HepG2 (cell line): Measurements from ENCODE around the gene CCL8. TPM values are rescaled to one million over a fixed set of nuclear protein-coding genes. Genes with fewer than 3 reads are reported as not detected.

Experiments used
- ATAC-seq: fragments of 200-7000 bp; cut with Tn5 transposase; 3 replicates; pipeline ENCODE4 v1.9.1; 2020; ENCODE audit warnings: mild to moderate bottlenecking, moderate library complexity
- BruUV-seq: library from RNA; stranded (reverse); fragments of 400-500 nt; replicated peaks from 2 replicates; lab custom pipeline; 2021; lab: Mats Ljungman, UMichigan
- CTCF ChIA-PET: fragments of 300-600 bp; formaldehyde crosslinking; extraction: SDS; loops from one replicate; lab custom pipeline; 2021; ENCODE audit warnings: low total read pairs, inconsistent platforms, low intra/inter-chr PET ratio; lab: Yijun Ruan, JAX
- POLR2A ChIA-PET: fragments of 350-600 bp; sonication (Branson Sonifier 250); formaldehyde crosslinking; loops from one replicate; lab custom pipeline; 2020; ENCODE audit warnings: antibody characterized with exemption, inconsistent platforms; lab: Yijun Ruan, JAX
- DNase-seq: peaks from one replicate; pipeline ENCODE4 v3.0.0-alpha.2; 2015; ENCODE audit warnings: low spot score
- FAIRE-seq: peaks from 3 replicates; lab custom pipeline; 2011; peaks lifted over from hg19 to GRCh38; lab: Jason Lieb, UNC
- H2AFZ ChIP-seq: one replicate; pipeline ENCODE4 v1.6.1; 2011; ENCODE audit warnings: low read length, inconsistent platforms
- H3K27ac ChIP-seq: fragments of 300-600 bp; 3 replicates; pipeline ENCODE4 v1.8.0; 2011; ENCODE audit warnings: mixed run types, mild to moderate bottlenecking, mixed read lengths, low read length, inconsistent platforms; ENCODE audit not compliant: insufficient read depth; ENCODE audit errors: extremely low read length
- H3K27me3 ChIP-seq, 2 experiments: fragments of 200-600 bp in 1 of 2; 2 replicates in 1 of 2; 3 replicates in 1 of 2; pipeline versions ENCODE4 v1.6.0 to v1.8.0; 2011; ENCODE audit warnings: low read length in 2 of 2, mild to moderate bottlenecking in 2 of 2, moderate library complexity in 2 of 2, inconsistent platforms in 1 of 2; ENCODE audit not compliant: insufficient read depth in 2 of 2, control insufficient read depth in 1 of 2
- H3K36me3 ChIP-seq, 2 experiments: fragments of 200-600 bp in 1 of 2; replicated peaks in 1 of 2; 2 replicates in 1 of 2; 3 replicates in 1 of 2; pipeline versions ENCODE4 v1.5.1 to v1.8.0; 2011; ENCODE audit warnings: low read length in 2 of 2, inconsistent platforms in 1 of 2; ENCODE audit not compliant: insufficient read depth in 2 of 2, control insufficient read depth in 1 of 2
- H3K4me1 ChIP-seq: 2 replicates; pipeline ENCODE4 v1.5.1; 2012; ENCODE audit warnings: low read length, inconsistent platforms; ENCODE audit not compliant: insufficient read depth
- H3K4me2 ChIP-seq: 2 replicates; pipeline ENCODE4 v1.6.0; 2011; ENCODE audit warnings: low read depth, low read length, inconsistent platforms
- H3K4me3 ChIP-seq, 3 experiments: fragments of 200-600 bp in 1 of 3; sonication (generic), shearing (Covaris generic) in 1 of 3; replicated peaks in 1 of 3; 2 replicates each; pipeline ENCODE4 v1.5.1; 2011 to 2016; ENCODE audit warnings: low read length in 3 of 3, inconsistent platforms in 2 of 3, low read depth in 2 of 3, mild to moderate bottlenecking in 2 of 3, control low read depth in 1 of 3, mixed read lengths in 1 of 3; ENCODE audit not compliant: insufficient read depth in 1 of 3
- H3K79me2 ChIP-seq: one replicate; pipeline ENCODE4 v1.6.1; 2011; ENCODE audit warnings: low read length, inconsistent platforms; ENCODE audit not compliant: insufficient read depth
- H3K9ac ChIP-seq: 2 replicates; pipeline ENCODE4 v1.6.0; 2011; ENCODE audit warnings: mild to moderate bottlenecking, low read depth, low read length, inconsistent platforms; ENCODE audit not compliant: insufficient read depth
- H3K9me3 ChIP-seq: 2 replicates; pipeline ENCODE4 v1.5.1; 2012; ENCODE audit warnings: mild to moderate bottlenecking, low read length
- H4K20me1 ChIP-seq: 2 replicates; pipeline ENCODE4 v1.6.0; 2011; ENCODE audit warnings: inconsistent platforms, mild to moderate bottlenecking, low read length, moderate library complexity; ENCODE audit not compliant: insufficient read depth
- FLYWCH1 ChIP-seq: sonication (generic); formaldehyde crosslinking; IDR thresholded peaks from 2 replicates; pipeline ENCODE4 v1.8.1; 2023; ENCODE audit warnings: mild to moderate bottlenecking, missing genetic modification reagents
- GATA4 ChIP-seq: sonication (generic); IDR thresholded peaks from 2 replicates; pipeline ENCODE4 v1.6.1; 2016; ENCODE audit warnings: antibody characterized with exemption, low read depth, borderline replicate concordance
- GZF1 ChIP-seq: sonication (generic); formaldehyde crosslinking; IDR thresholded peaks from 2 replicates; pipeline ENCODE4 v1.5.1; 2020; ENCODE audit warnings: mild to moderate bottlenecking, missing genetic modification reagents
- JUN ChIP-seq: sonication (generic); formaldehyde crosslinking; IDR thresholded peaks from 2 replicates; pipeline ENCODE4 v1.4.0; 2020; ENCODE audit warnings: mild to moderate bottlenecking, missing genetic modification reagents
- RNF2 ChIP-seq: fragments of 450-650 bp; conservative IDR thresholded peaks from 2 replicates; pipeline ENCODE4 v1.6.1; 2016; ENCODE audit warnings: low read depth
- RXRA ChIP-seq: sonication (generic); formaldehyde crosslinking; IDR thresholded peaks from 2 replicates; pipeline ENCODE4 v1.5.1; 2020; ENCODE audit warnings: missing genetic modification reagents
- YEATS4 ChIP-seq: sonication (generic); formaldehyde crosslinking; IDR thresholded peaks from 2 replicates; pipeline ENCODE4 v1.4.0; 2020; ENCODE audit warnings: missing genetic modification reagents, borderline replicate concordance
- ZBTB46 ChIP-seq: sonication (generic); formaldehyde crosslinking; IDR thresholded peaks from 2 replicates; pipeline ENCODE4 v1.4.0; 2020; ENCODE audit warnings: mild to moderate bottlenecking, missing genetic modification reagents, borderline replicate concordance
- ZFP82 ChIP-seq: sonication (generic); formaldehyde crosslinking; IDR thresholded peaks from 2 replicates; pipeline ENCODE4 v1.5.1; 2020; ENCODE audit warnings: mild to moderate bottlenecking, missing genetic modification reagents, borderline replicate concordance
- ZNF143 ChIP-seq: sonication (generic); formaldehyde crosslinking; IDR thresholded peaks from 2 replicates; pipeline ENCODE4 v1.4.0; 2020; ENCODE audit warnings: missing genetic modification reagents
- ZNF619 ChIP-seq: sonication (generic); formaldehyde crosslinking; IDR thresholded peaks from 2 replicates; pipeline ENCODE4 v1.4.0; 2020; ENCODE audit warnings: mild to moderate bottlenecking, missing genetic modification reagents
- ZNF674 ChIP-seq: sonication (generic); formaldehyde crosslinking; IDR thresholded peaks from 2 replicates; pipeline ENCODE4 v1.5.0; 2020; ENCODE audit warnings: low read depth, mild to moderate bottlenecking, missing genetic modification reagents
- ZNF83 ChIP-seq: sonication (generic); formaldehyde crosslinking; IDR thresholded peaks from 2 replicates; pipeline ENCODE4 v1.4.0; 2020; ENCODE audit warnings: missing genetic modification reagents, mild to moderate bottlenecking, borderline replicate concordance
- WGBS: methylation state at CpG from one replicate; pipeline ENCODE4 v1.1.6; 2017; ENCODE audit warnings: low lambda C conversion rate; 5-methylcytosine and 5-hydroxymethylcytosine counted together
- in situ Hi-C: cut with HindIII; loops from 2 replicates; pipeline ENCODE4 v1.10.0; 2017; ENCODE audit warnings: low pct_unique_long_range_greater_than_20kb; ENCODE audit not compliant: extremely low pct_ligation_motif_present
- intact Hi-C: fragments of 100-400 bp; cut with micrococcal nuclease; formaldehyde crosslinking; loops from one replicate; pipeline ENCODE4 v1.10.0; 2022; ENCODE audit not compliant: unreplicated experiment
- polyA plus RNA-seq, 8 experiments: library from polyadenylated mRNA; depleted of rRNA in 3 of 8; stranded (reverse) in 7 of 8; unstranded in 1 of 8; fragments of >200 nt; fragmentation: Illumina TruSeq in 4 of 8; extraction: Trizol in 4 of 8; gene quantifications; 2 replicates each; pipeline versions ENCODE4 v1.2.1 to v1.2.3, GENCODE V29; 2011 to 2016; ENCODE audit warnings: low read depth in 4 of 8, missing spikeins in 1 of 8, mixed read lengths in 1 of 8; ENCODE audit not compliant: insufficient read depth in 1 of 8
- total RNA-seq, 5 experiments: library from RNA; depleted of rRNA; stranded (reverse); fragments of >200 nt; fragmentation: Illumina TruSeq; extraction: Trizol; gene quantifications; 2 replicates each; pipeline ENCODE4 v1.2.3, GENCODE V29; 2016; ENCODE audit warnings: low read depth in 1 of 5
- TF ChIP-seq, protein P1 (sequence below): sonication (generic); formaldehyde crosslinking; conservative IDR thresholded peaks from 2 replicates; pipeline ENCODE4 v1.4.0; 2020; ENCODE audit warnings: missing genetic modification reagents

Gene CCL8
- total and polyA plus RNA-seq, 2 of the 13 experiments (the other 11 are each of a cell fraction or from before 2014, with no cell fraction given), result not detected

DNA sequence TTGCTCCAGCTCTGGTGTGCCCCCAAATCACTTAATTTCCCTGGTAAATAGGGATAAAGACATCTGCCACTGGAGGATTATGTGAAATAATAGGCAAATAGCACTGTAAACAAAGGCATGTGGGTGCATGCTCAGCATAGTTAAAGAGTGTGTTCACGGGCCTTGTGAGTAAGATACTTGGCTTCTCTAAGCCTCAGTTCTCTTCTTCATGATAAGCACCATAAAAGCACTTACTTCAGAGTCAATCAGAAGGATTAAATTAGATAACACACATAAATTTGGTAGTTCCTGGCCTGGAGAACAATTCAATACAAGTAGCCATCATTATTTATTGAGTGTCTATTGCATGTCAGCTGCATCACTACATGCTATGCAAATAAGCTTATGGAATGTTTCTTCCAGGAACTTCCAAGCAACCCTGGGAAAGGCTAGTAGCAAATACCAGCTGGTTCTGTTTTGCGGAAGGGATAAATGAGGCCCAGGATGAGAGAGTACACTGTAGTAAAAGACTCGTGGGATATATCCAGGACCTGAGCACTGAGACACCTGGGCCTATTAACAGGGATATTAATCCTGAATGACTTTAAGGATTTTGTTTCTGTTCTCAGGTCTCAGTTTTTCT, 19.2 kb upstream of the CCL8 start:
- H3K36me3 ChIP-seq, result no peaks in the 10 kb centered on the region
- DNase-seq (no peak), FAIRE-seq (no peak), ATAC-seq (no peak)
- H2AFZ ChIP-seq, result no peak overlapping the region
- intact Hi-C loops (no loop called here), in situ Hi-C loops (no loop called here)
- no peaks in the 10 kb centered on the region for H3K9me3 ChIP-seq
- ChIA-PET CTCF (no interaction called here), POLR2A (no interaction called here)
- no peaks in the 10 kb centered on the region for H3K27me3 ChIP-seq
- 32% methylated on average over 3 of the region's 3 CpGs for WGBS
- H3K9ac ChIP-seq, result no peak overlapping the region
- TF ChIP-seq GZF1 (CRISPR knock-in tag), result no peak
- TF ChIP-seq GATA4, result no peak
- BruUV-seq, result no TSS peak
- H3K27ac ChIP-seq, result no peak overlapping the region
- H3K4me2 ChIP-seq, result no peak overlapping the region
- no peak overlapping the region for H3K4me3 ChIP-seq
- H3K79me2 ChIP-seq, result no peaks in the 10 kb centered on the region
- H4K20me1 ChIP-seq, result no peaks in the 10 kb centered on the region
- H3K4me1 ChIP-seq, result no peaks in the 10 kb centered on the region

DNA sequence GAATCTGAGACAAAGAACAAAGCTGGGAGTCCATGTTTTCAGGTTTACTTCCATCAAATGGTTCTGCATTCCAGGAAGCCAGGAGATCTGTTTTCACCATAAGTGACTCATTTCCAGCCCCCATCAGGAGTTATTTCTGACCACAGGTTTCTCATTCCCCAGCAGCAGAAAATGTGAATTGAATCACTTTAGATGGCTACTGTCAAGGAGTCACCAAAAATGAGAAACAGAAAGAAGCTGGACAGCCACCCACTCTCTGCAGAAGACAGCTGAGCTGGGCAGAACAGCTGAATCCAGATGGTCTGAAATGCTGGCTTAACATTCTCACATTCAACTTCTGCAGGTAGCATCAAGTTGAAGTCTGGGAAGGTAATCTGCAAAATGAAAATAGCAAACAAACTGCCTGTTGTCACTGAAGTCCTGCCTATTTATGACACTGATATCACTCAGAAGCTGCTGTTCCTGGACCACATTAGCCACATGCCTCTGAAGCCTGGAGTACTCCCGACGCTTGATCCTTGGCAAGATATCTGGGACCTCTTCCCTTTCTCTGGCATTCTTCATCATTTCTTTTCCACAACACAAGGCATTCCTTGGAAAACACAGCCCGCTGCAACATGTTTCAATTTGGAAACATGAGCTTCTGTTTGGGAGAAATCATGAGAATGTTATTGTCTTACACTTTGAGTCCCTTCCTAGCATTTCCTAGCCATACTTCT, 18.4 kb upstream of the CCL8 start:
- no TSS peak for BruUV-seq
- TF ChIP-seq FLYWCH1 (no peak), ZNF674 (CRISPR knock-in tag) (no peak), ZBTB46 (CRISPR knock-in tag) (no peak), ZFP82 (CRISPR knock-in tag) (no peak), RXRA (CRISPR knock-in tag) (no peak), YEATS4 (CRISPR knock-in tag) (no peak), ZNF83 (CRISPR knock-in tag) (no peak), ZNF143 (CRISPR knock-in tag) (no peak), ZNF619 (CRISPR knock-in tag) (no peak), RNF2 (no peak), JUN (CRISPR knock-in tag) (no peak)
- TF ChIP-seq, protein P1, sequence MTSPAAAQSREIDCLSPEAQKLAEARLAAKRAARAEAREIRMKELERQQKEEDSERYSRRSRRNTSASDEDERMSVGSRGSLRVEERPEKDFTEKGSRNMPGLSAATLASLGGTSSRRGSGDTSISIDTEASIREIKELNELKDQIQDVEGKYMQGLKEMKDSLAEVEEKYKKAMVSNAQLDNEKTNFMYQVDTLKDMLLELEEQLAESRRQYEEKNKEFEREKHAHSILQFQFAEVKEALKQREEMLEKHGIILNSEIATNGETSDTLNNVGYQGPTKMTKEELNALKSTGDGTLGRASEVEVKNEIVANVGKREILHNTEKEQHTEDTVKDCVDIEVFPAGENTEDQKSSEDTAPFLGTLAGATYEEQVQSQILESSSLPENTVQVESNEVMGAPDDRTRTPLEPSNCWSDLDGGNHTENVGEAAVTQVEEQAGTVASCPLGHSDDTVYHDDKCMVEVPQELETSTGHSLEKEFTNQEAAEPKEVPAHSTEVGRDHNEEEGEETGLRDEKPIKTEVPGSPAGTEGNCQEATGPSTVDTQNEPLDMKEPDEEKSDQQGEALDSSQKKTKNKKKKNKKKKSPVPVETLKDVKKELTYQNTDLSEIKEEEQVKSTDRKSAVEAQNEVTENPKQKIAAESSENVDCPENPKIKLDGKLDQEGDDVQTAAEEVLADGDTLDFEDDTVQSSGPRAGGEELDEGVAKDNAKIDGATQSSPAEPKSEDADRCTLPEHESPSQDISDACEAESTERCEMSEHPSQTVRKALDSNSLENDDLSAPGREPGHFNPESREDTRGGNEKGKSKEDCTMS (CRISPR knock-in tag), result no peak

More for the DNA sequence above, 18.4 kb upstream of the CCL8 start:
- no peak overlapping the region for H3K4me3 ChIP-seq
- H3K27ac ChIP-seq, result no peak overlapping the region
- H2AFZ ChIP-seq, result no peak overlapping the region
- in situ Hi-C loops, result no loop called here
- ChIA-PET CTCF (no interaction called here), POLR2A (no interaction called here)
- no peak overlapping the region for H3K4me2 ChIP-seq
- no peak for ATAC-seq
- no peaks in the 10 kb centered on the region for H3K79me2 ChIP-seq
- H3K36me3 ChIP-seq, result no peaks in the 10 kb centered on the region
- intact Hi-C loops, result no loop called here
- H3K4me1 ChIP-seq, result no peaks in the 10 kb centered on the region
- no peaks in the 10 kb centered on the region for H3K27me3 ChIP-seq
- DNase-seq, result no peak
- no peak for FAIRE-seq
- H3K9me3 ChIP-seq, result no peaks in the 10 kb centered on the region
- no peak overlapping the region for H3K9ac ChIP-seq
- H4K20me1 ChIP-seq, result no peaks in the 10 kb centered on the region
- WGBS, result 7% methylated on average over 3 of the region's 3 CpGs
